Measurements from ENCODE around the gene CSMD2.
"Not testable (repeated sequence)": the region's sequence is repeated elsewhere in the genome, so short reads cannot be mapped to it uniquely, and the experiment has no call there.

CSMD2 gene

GRCh38 chr1:33515112-33515511, 649.9 kb downstream of the CSMD2 start:
- Histone ChIP-seq H3K4me3 (ENCODE audit: low read depth in 1 of 5, low read length in 5 of 5) (no peak overlapping the region), H3K27me3 (ENCODE audit: control insufficient read depth in 5 of 5, insufficient read depth in 4 of 5, low read length in 5 of 5) (peaks cover 0 to 4% (median under 1%) of the 10 kb centered on the region in 5 donors), H3K36me3 (ENCODE audit: control insufficient read depth in 5 of 5, insufficient read depth in 5 of 5, low read length in 5 of 5) (no peaks in the 10 kb centered on the region), H3K27ac (ENCODE audit: low read depth, low read length) (no peak overlapping the region), H3K9me3 (ENCODE audit: control insufficient read depth in 5 of 5, low read length in 5 of 5) (no peaks in the 10 kb centered on the region), H3K9ac (ENCODE audit: low read length in 5 of 5) (no peak overlapping the region), H3K4me1 (ENCODE audit: control insufficient read depth in 5 of 5, insufficient read depth in 5 of 5, low read length in 5 of 5) (no peaks in the 10 kb centered on the region)

- no peak overlapping the region for H3K27ac ChIP-seq (ENCODE audit: low read depth, low read length)
- no peak overlapping the region for H3K9ac ChIP-seq (ENCODE audit: low read length in 5 of 5)
- no peak overlapping the region for H3K4me3 ChIP-seq (ENCODE audit: low read depth in 1 of 5, low read length in 5 of 5)
- H3K4me1 ChIP-seq (ENCODE audit: control insufficient read depth in 5 of 5, insufficient read depth in 5 of 5, low read length in 5 of 5): no peaks in the 10 kb centered on the region
- H3K27me3 ChIP-seq (ENCODE audit: control insufficient read depth in 5 of 5, insufficient read depth in 4 of 5, low read length in 5 of 5): peaks cover 0 to 4% (median 0%) of the 10 kb centered on the region in 5 donors
- H3K9me3 ChIP-seq (ENCODE audit: control insufficient read depth in 5 of 5, low read length in 5 of 5): no peaks in the 10 kb centered on the region
- H3K36me3 ChIP-seq (ENCODE audit: control insufficient read depth in 5 of 5, insufficient read depth in 5 of 5, low read length in 5 of 5): no peaks in the 10 kb centered on the region
Measured at GRCh38 chr1:33512226-33513011, 652.6 kb downstream of the CSMD2 start.

GRCh38 chr1:33509276-33509675, 655.8 kb downstream of the CSMD2 start:
- H3K4me1 ChIP-seq (ENCODE audit: control insufficient read depth in 5 of 5, insufficient read depth in 5 of 5, low read length in 5 of 5); H3K9me3 ChIP-seq (ENCODE audit: control insufficient read depth in 5 of 5, low read length in 5 of 5); H3K36me3 ChIP-seq (ENCODE audit: control insufficient read depth in 5 of 5, insufficient read depth in 5 of 5, low read length in 5 of 5); H3K27ac ChIP-seq (ENCODE audit: low read depth, low read length); H3K9ac ChIP-seq (ENCODE audit: low read length in 5 of 5); H3K4me3 ChIP-seq (ENCODE audit: low read depth in 1 of 5, low read length in 5 of 5); H3K27me3 ChIP-seq (ENCODE audit: control insufficient read depth in 5 of 5, insufficient read depth in 4 of 5, low read length in 5 of 5): not testable (repeated sequence)

DNA sequence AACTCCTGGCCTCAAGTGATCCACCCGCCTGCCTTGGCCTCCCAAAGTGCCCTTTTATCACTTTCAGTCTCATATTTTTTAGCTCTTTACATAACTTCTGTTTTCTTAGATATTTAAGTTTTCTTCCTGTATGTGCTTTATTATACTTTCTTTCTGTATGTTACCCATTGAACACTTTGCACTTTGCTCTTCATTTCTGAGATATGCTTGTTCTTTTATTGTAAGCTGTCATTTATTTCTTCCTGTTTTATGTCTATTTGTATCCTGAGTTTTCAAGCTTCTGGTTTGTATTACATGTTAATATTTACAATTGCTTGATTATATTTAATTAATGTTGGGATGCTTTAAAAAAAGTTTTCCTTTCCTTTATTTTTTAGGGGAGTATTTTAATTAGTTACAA, 656.9 kb downstream of the CSMD2 start:
- Histone ChIP-seq H3K27ac (ENCODE audit: low read depth, low read length) (no peak overlapping the region), H3K4me3 (ENCODE audit: low read depth in 1 of 5, low read length in 5 of 5) (no peak overlapping the region), H3K36me3 (ENCODE audit: control insufficient read depth in 5 of 5, insufficient read depth in 5 of 5, low read length in 5 of 5) (no peaks in the 10 kb centered on the region), H3K9ac (ENCODE audit: low read length in 5 of 5) (no peak overlapping the region), H3K27me3 (ENCODE audit: control insufficient read depth in 5 of 5, insufficient read depth in 4 of 5, low read length in 5 of 5) (no peaks in the 10 kb centered on the region), H3K4me1 (ENCODE audit: control insufficient read depth in 5 of 5, insufficient read depth in 5 of 5, low read length in 5 of 5) (no peaks in the 10 kb centered on the region), H3K9me3 (ENCODE audit: control insufficient read depth in 5 of 5, low read length in 5 of 5) (no peaks in the 10 kb centered on the region)

GRCh38 chr1:33507661-33508060, 657.4 kb downstream of the CSMD2 start:
- H3K9me3 ChIP-seq (ENCODE audit: control insufficient read depth in 5 of 5, low read length in 5 of 5): no peaks in the 10 kb centered on the region
- H3K27me3 ChIP-seq (ENCODE audit: control insufficient read depth in 5 of 5, insufficient read depth in 4 of 5, low read length in 5 of 5): no peaks in the 10 kb centered on the region
- no peaks in the 10 kb centered on the region for H3K36me3 ChIP-seq (ENCODE audit: control insufficient read depth in 5 of 5, insufficient read depth in 5 of 5, low read length in 5 of 5)
- H3K9ac ChIP-seq (ENCODE audit: low read length in 5 of 5): no peak overlapping the region
- no peaks in the 10 kb centered on the region for H3K4me1 ChIP-seq (ENCODE audit: control insufficient read depth in 5 of 5, insufficient read depth in 5 of 5, low read length in 5 of 5)
- H3K27ac ChIP-seq (ENCODE audit: low read depth, low read length): no peak overlapping the region
- no peak overlapping the region for H3K4me3 ChIP-seq (ENCODE audit: low read depth in 1 of 5, low read length in 5 of 5)

DNA sequence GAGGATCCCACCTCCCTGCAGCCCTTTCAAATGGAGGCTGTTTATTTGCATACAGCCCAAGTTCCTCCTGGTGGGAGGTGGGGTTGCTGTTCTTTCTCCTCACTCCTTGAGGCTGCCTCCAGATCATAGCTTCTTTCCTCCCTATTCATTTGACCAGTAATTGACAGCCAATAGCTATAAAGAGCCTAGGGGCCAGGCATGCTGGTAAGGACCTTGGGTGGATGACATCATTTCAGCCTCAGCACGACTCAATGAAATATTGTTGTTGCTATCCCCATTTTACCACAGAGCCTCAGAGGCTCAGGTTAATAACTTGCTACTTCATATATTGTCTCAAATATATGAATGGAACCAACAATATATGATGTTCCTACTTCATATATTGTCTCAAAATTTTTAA, 661.5 kb downstream of the CSMD2 start:
- peaks cover 0 to 6% (median 4%) of the 10 kb centered on the region in 5 donors for H3K9me3 ChIP-seq (ENCODE audit: control insufficient read depth in 5 of 5, low read length in 5 of 5)
- H3K4me3 ChIP-seq (ENCODE audit: low read depth in 1 of 5, low read length in 5 of 5): no peak overlapping the region
- no peaks in the 10 kb centered on the region for H3K4me1 ChIP-seq (ENCODE audit: control insufficient read depth in 5 of 5, insufficient read depth in 5 of 5, low read length in 5 of 5)
- no peaks in the 10 kb centered on the region for H3K36me3 ChIP-seq (ENCODE audit: control insufficient read depth in 5 of 5, insufficient read depth in 5 of 5, low read length in 5 of 5)
- no peaks in the 10 kb centered on the region for H3K27me3 ChIP-seq (ENCODE audit: control insufficient read depth in 5 of 5, insufficient read depth in 4 of 5, low read length in 5 of 5)
- no peak overlapping the region for H3K27ac ChIP-seq (ENCODE audit: low read depth, low read length)
- H3K9ac ChIP-seq (ENCODE audit: low read length in 5 of 5): no peak overlapping the region

DNA sequence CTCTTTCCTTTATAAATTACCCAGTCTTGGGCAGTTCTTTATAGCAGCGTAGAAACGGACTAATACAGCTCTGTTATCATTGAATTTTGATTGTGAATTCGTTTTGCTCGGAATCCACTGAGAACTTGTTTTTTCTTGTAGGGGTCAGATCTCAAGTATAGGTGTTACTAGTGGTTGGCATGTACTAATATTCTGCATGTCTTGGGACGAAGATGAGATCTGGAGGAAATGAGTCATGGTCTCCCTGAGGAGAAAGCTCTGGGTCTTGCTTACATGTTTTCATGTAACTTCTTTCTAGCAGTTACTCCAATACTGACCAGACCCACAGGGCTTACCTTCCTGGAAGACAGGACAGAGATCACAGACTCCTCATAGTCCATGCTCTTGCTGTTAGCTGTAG, 662.3 kb downstream of the CSMD2 start:
- no peaks in the 10 kb centered on the region for H3K36me3 ChIP-seq (ENCODE audit: control insufficient read depth in 5 of 5, insufficient read depth in 5 of 5, low read length in 5 of 5)
- H3K27me3 ChIP-seq (ENCODE audit: control insufficient read depth in 5 of 5, insufficient read depth in 4 of 5, low read length in 5 of 5): no peaks in the 10 kb centered on the region
- H3K9me3 ChIP-seq (ENCODE audit: control insufficient read depth in 5 of 5, low read length in 5 of 5): peaks cover 0 to 12% (median 11%) of the 10 kb centered on the region in 5 donors
- H3K27ac ChIP-seq (ENCODE audit: low read depth, low read length): no peak overlapping the region
- H3K4me3 ChIP-seq (ENCODE audit: low read depth in 1 of 5, low read length in 5 of 5): no peak overlapping the region
- H3K9ac ChIP-seq (ENCODE audit: low read length in 5 of 5): no peak overlapping the region
- H3K4me1 ChIP-seq (ENCODE audit: control insufficient read depth in 5 of 5, insufficient read depth in 5 of 5, low read length in 5 of 5): no peaks in the 10 kb centered on the region

DNA sequence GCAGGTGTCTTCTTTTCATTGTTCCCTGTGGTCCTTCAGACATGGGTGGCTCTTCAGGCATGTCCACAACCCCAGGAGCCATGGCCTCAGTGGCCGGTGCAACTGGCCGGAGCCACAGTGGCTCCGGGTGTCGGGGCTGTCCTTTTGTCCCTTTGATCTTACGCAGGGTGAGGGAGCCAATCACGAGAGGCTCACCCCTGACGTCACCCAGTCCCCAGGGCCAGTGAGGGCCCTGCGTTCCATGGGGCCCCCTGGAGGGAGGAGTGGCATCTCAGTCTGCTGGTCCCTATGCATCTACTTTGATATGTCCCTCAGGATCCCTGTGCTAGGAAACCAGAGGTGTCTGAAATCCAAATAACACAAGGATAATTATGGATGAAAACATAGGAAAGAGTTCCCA, 663.3 kb downstream of the CSMD2 start:
- Histone ChIP-seq H3K9ac (ENCODE audit: low read length in 5 of 5) (no peak overlapping the region), H3K9me3 (ENCODE audit: control insufficient read depth in 5 of 5, low read length in 5 of 5) (peaks cover 2 to 21% (median 20%) of the 10 kb centered on the region in 5 donors), H3K4me1 (ENCODE audit: control insufficient read depth in 5 of 5, insufficient read depth in 5 of 5, low read length in 5 of 5) (no peaks in the 10 kb centered on the region), H3K36me3 (ENCODE audit: control insufficient read depth in 5 of 5, insufficient read depth in 5 of 5, low read length in 5 of 5) (no peaks in the 10 kb centered on the region), H3K4me3 (ENCODE audit: low read depth in 1 of 5, low read length in 5 of 5) (no peak overlapping the region), H3K27ac (ENCODE audit: low read depth, low read length) (no peak overlapping the region), H3K27me3 (ENCODE audit: control insufficient read depth in 5 of 5, insufficient read depth in 4 of 5, low read length in 5 of 5) (no peaks in the 10 kb centered on the region)

DNA sequence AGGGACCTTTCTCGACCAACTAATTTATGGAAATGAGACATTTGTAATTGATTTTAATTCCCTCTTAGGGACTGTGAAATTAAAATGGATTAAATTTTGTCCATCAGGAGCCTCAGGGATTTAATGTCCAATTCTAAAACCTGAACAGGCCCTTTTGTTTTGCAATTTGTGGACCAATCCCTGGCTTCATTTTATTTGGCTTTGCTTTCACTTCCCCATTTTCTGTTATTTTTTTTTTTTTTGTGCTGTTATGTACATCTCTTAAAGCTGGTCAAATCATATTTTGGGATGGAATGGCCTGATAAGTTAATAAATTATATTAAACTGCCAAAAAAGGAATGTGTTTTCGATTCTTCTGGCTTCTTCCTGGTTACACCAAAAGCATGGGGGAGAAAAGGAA, 663.7 kb downstream of the CSMD2 start:
- Histone ChIP-seq H3K4me3 (ENCODE audit: low read depth in 1 of 5, low read length in 5 of 5) (no peak overlapping the region), H3K9me3 (ENCODE audit: control insufficient read depth in 5 of 5, low read length in 5 of 5) (peaks cover 3 to 26% (median 24%) of the 10 kb centered on the region in 5 donors), H3K27ac (ENCODE audit: low read depth, low read length) (no peak overlapping the region), H3K9ac (ENCODE audit: low read length in 5 of 5) (no peak overlapping the region), H3K27me3 (ENCODE audit: control insufficient read depth in 5 of 5, insufficient read depth in 4 of 5, low read length in 5 of 5) (no peaks in the 10 kb centered on the region), H3K4me1 (ENCODE audit: control insufficient read depth in 5 of 5, insufficient read depth in 5 of 5, low read length in 5 of 5) (no peaks in the 10 kb centered on the region), H3K36me3 (ENCODE audit: control insufficient read depth in 5 of 5, insufficient read depth in 5 of 5, low read length in 5 of 5) (no peaks in the 10 kb centered on the region)

DNA sequence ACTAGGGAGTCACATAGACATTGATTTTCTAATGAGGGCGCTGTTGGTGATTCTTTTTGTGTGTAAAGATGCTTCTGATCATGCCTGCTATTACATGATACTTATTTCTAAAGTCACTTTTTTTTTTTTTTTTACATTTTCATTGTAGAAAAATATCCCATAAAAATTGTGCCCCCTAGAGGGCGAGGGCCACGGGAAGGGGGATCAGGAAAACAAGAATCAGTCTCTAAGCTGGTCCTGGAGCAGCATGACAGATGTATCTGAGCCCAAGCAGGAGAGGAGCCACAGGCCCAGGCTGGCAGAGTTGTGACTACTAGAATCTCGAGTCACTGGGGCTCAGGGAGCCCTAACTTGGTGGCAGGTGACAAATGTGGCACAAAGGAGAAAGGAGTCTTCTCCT, 664.5 kb downstream of the CSMD2 start:
- Histone ChIP-seq H3K9ac (ENCODE audit: low read length in 5 of 5) (no peak overlapping the region), H3K4me1 (ENCODE audit: control insufficient read depth in 5 of 5, insufficient read depth in 5 of 5, low read length in 5 of 5) (no peaks in the 10 kb centered on the region), H3K27me3 (ENCODE audit: control insufficient read depth in 5 of 5, insufficient read depth in 4 of 5, low read length in 5 of 5) (no peaks in the 10 kb centered on the region), H3K36me3 (ENCODE audit: control insufficient read depth in 5 of 5, insufficient read depth in 5 of 5, low read length in 5 of 5) (no peaks in the 10 kb centered on the region), H3K27ac (ENCODE audit: low read depth, low read length) (no peak overlapping the region), H3K4me3 (ENCODE audit: low read depth in 1 of 5, low read length in 5 of 5) (no peak overlapping the region), H3K9me3 (ENCODE audit: control insufficient read depth in 5 of 5, low read length in 5 of 5) (peaks cover 10 to 33% (median 31%) of the 10 kb centered on the region in 5 donors)

Measured in subcutaneous abdominal adipose tissue (tissue), 5 donors.